H9 (cell line): ENCODE measurements around the gene UBAC1. TPM values are rescaled to one million over a fixed set of nuclear protein-coding genes. Genes with fewer than 3 reads are reported as not detected.

ENCODE experiments used
- DNase-seq: peaks from one replicate; pipeline ENCODE4 v3.0.0-alpha.2; 2017
- H2AFZ ChIP-seq: one replicate; pipeline ENCODE4 v1.6.1; 2013; ENCODE audit warnings: mild to moderate bottlenecking, low read length, control low read depth, moderate library complexity
- H2AK5ac ChIP-seq: 2 replicates; pipeline ENCODE4 v1.6.1; 2013; ENCODE audit warnings: low read length, control low read depth, mixed read lengths; ENCODE audit not compliant: insufficient read length
- H2BK120ac ChIP-seq: one replicate; pipeline ENCODE4 v1.6.1; 2013; ENCODE audit warnings: low read depth, mild to moderate bottlenecking, low read length, control low read depth, inconsistent platforms; ENCODE audit not compliant: poor library complexity, severe bottlenecking
- H2BK12ac ChIP-seq: 2 replicates; pipeline ENCODE4 v1.6.1; 2013; ENCODE audit warnings: low read length, control low read depth, mixed read lengths, low read depth; ENCODE audit not compliant: insufficient read length
- H2BK15ac ChIP-seq: 2 replicates; pipeline ENCODE4 v1.6.1; 2013; ENCODE audit warnings: low read depth, low read length, control low read depth
- H2BK20ac ChIP-seq: one replicate; pipeline ENCODE4 v1.6.1; 2013; ENCODE audit warnings: low read depth, mild to moderate bottlenecking, low read length, control low read depth, inconsistent platforms; ENCODE audit not compliant: poor library complexity, severe bottlenecking
- H2BK5ac ChIP-seq: 2 replicates; pipeline ENCODE4 v1.6.1; 2013; ENCODE audit warnings: low read length, control low read depth, mixed read lengths; ENCODE audit not compliant: insufficient read length
- H3K14ac ChIP-seq: 2 replicates; pipeline ENCODE4 v1.6.1; 2013; ENCODE audit warnings: low read length, control low read depth; ENCODE audit not compliant: insufficient read depth
- H3K18ac ChIP-seq: 2 replicates; pipeline ENCODE4 v1.6.1; 2013; ENCODE audit warnings: low read depth, mild to moderate bottlenecking, mixed read lengths, low read length, control low read depth; ENCODE audit not compliant: insufficient read length
- H3K23ac ChIP-seq: 2 replicates; pipeline ENCODE4 v1.6.1; 2013; ENCODE audit warnings: low read length, control low read depth, mixed read lengths, low read depth; ENCODE audit not compliant: insufficient read length
- H3K23me2 ChIP-seq: 2 replicates; pipeline ENCODE4 v1.6.1; 2013; ENCODE audit warnings: low read depth, mild to moderate bottlenecking, mixed read lengths, low read length, control low read depth; ENCODE audit not compliant: insufficient read length, poor library complexity, severe bottlenecking
- H3K27ac ChIP-seq: 2 replicates; pipeline ENCODE4 v1.5.1; 2013; ENCODE audit warnings: low read length, control low read depth, mixed read lengths, low read depth; ENCODE audit not compliant: insufficient read length
- H3K27me3 ChIP-seq: 2 replicates; pipeline ENCODE4 v1.6.1; 2013; ENCODE audit warnings: low read length, control low read depth, inconsistent platforms; ENCODE audit not compliant: insufficient read depth
- H3K4ac ChIP-seq: 2 replicates; pipeline ENCODE4 v1.6.1; 2013; ENCODE audit warnings: low read depth, mild to moderate bottlenecking, control low read depth, inconsistent platforms, low read length, moderate library complexity
- H3K4me1 ChIP-seq: 2 replicates; pipeline ENCODE4 v1.6.1; 2013; ENCODE audit warnings: low read length, control low read depth, inconsistent platforms; ENCODE audit not compliant: insufficient read depth
- H3K4me2 ChIP-seq: 2 replicates; pipeline ENCODE4 v1.6.1; 2013; ENCODE audit warnings: low read length, control low read depth, mixed read lengths; ENCODE audit not compliant: insufficient read length, insufficient read depth
- H3K56ac ChIP-seq: 2 replicates; pipeline ENCODE4 v1.6.1; 2013; ENCODE audit warnings: low read depth, mild to moderate bottlenecking, mixed read lengths, low read length, control low read depth; ENCODE audit not compliant: insufficient read length
- H3K79me1 ChIP-seq: 2 replicates; pipeline ENCODE4 v1.6.1; 2013; ENCODE audit warnings: low read depth, mild to moderate bottlenecking, moderate library complexity, low read length, control low read depth, inconsistent platforms; ENCODE audit not compliant: insufficient read depth, poor library complexity, severe bottlenecking
- H3K79me2 ChIP-seq: 2 replicates; pipeline ENCODE4 v1.6.1; 2013; ENCODE audit warnings: low read length, control low read depth, inconsistent platforms; ENCODE audit not compliant: insufficient read depth
- H3K9ac ChIP-seq: 2 replicates; pipeline ENCODE4 v1.6.1; 2013; ENCODE audit warnings: low read length, control low read depth, mixed read lengths; ENCODE audit not compliant: insufficient read length; ENCODE audit errors: extremely low read depth
- H3K9me3 ChIP-seq: one replicate; pipeline ENCODE4 v1.6.1; 2013; ENCODE audit warnings: low read depth, low read length, inconsistent platforms; ENCODE audit not compliant: control insufficient read depth
- H3T11ph ChIP-seq: one replicate; pipeline ENCODE4 v1.6.1; 2013; ENCODE audit warnings: mild to moderate bottlenecking, low read length, control low read depth, inconsistent platforms
- H4K20me1 ChIP-seq: one replicate; pipeline ENCODE4 v1.6.1; 2013; ENCODE audit not compliant: control insufficient read depth, insufficient read length, insufficient read depth
- H4K5ac ChIP-seq: 2 replicates; pipeline ENCODE4 v1.6.1; 2013; ENCODE audit warnings: low read depth, mild to moderate bottlenecking, mixed read lengths, low read length, control low read depth; ENCODE audit not compliant: insufficient read length
- H4K8ac ChIP-seq: replicated peaks from 2 replicates; pipeline ENCODE4 v1.6.1; 2013; ENCODE audit warnings: low read length, control low read depth, mixed read lengths, low read depth; ENCODE audit not compliant: insufficient read length
- H4K91ac ChIP-seq: 2 replicates; pipeline ENCODE4 v1.6.1; 2013; ENCODE audit warnings: low read depth, mild to moderate bottlenecking, moderate library complexity, mixed read lengths, low read length, control low read depth; ENCODE audit not compliant: insufficient read length
- H3K27ac Mint-ChIP-seq, 3 experiments: 2 replicates in 2 of 3; 3 replicates in 1 of 3; pipeline ENCODE4 v1.8.0; 2020 to 2021; ENCODE audit warnings: mixed read lengths in 3 of 3, mild to moderate bottlenecking in 1 of 3, moderate library complexity in 1 of 3
- H3K27me3 Mint-ChIP-seq: 2 replicates; pipeline ENCODE4 v1.8.0; 2021; ENCODE audit warnings: low read depth, mild to moderate bottlenecking, moderate library complexity, mixed read lengths
- H3K36me3 Mint-ChIP-seq, 3 experiments: 2 replicates in 2 of 3; 3 replicates in 1 of 3; pipeline ENCODE4 v1.8.0; 2020 to 2021; ENCODE audit warnings: low read depth in 3 of 3, mixed read lengths in 3 of 3; ENCODE audit not compliant: insufficient read depth in 1 of 3
- H3K4me1 Mint-ChIP-seq, 2 experiments: 2 replicates each; pipeline ENCODE4 v1.8.0; 2020; ENCODE audit warnings: mixed read lengths in 2 of 2
- H3K4me3 Mint-ChIP-seq, 2 experiments: 2 replicates in 1 of 2; 3 replicates in 1 of 2; pipeline ENCODE4 v1.8.0; 2020 to 2021; ENCODE audit warnings: mild to moderate bottlenecking in 2 of 2, mixed read lengths in 2 of 2, moderate library complexity in 1 of 2
- H3K9me3 Mint-ChIP-seq, 2 experiments: 2 replicates in 1 of 2; 3 replicates in 1 of 2; pipeline ENCODE4 v1.8.0; 2020; ENCODE audit warnings: mild to moderate bottlenecking in 2 of 2, mixed read lengths in 2 of 2, moderate library complexity in 1 of 2
- WGBS: extraction: QIAGEN DNeasy Blood & Tissue Kit; methylation state at CpG from one replicate; pipeline ENCODE4 v1.1.7; 2013; ENCODE audit warnings: missing lambda C conversion rate, low lambda C conversion rate, mixed read lengths; ENCODE audit not compliant: insufficient read length; ENCODE audit errors: extremely low coverage; 5-methylcytosine and 5-hydroxymethylcytosine counted together
- total RNA-seq: library from RNA; stranded (reverse); gene quantifications from 2 replicates; pipeline ENCODE4 v1.2.1, GENCODE V29; 2021
- TF ChIP-seq, protein P1 (sequence below): fragments of 200-600 bp; sonication (generic); conservative IDR thresholded peaks from 3 replicates; pipeline ENCODE4 v1.8.0; 2021; ENCODE audit warnings: antibody characterized with exemption, mild to moderate bottlenecking

The UBAC1 gene
- total RNA-seq, 1 experiment from 2014 or later, result 47.5 TPM

DNA sequence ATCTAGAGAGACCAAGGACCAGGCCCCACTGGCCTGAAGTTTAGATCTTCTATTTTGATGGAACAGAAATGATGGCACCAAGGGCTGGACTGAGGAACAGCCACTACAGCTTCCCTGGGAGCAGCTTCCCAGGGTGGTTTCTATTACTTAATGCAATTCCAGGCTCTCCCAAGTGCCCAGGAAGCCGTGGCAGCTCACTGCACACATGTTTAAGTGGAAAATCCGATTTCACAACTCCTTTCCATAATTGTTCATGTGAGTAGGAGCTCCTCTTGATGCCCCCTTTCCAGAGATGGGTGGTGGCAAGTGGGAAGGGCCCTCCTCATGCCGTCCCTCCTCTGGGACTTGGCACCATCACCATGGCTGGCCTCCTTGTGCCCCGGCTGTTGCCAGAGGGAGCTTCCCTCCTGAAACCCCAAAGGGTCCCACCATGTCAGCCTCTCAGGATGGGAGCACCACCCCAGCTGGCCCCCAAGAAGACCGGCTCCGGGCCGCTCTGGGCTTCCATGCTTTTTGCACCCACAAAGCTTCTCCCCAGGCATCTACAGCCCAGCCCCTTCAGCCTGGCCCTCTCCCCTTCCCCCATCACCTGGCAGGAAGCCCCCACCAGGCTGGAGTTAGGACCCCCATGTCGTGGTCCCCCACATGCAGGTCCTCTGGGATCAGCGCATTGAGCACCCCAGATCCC lies 9.1 kb upstream of the UBAC1 start:
- Histone ChIP-seq H2BK120ac (no peak overlapping the region), H2BK20ac (no peak overlapping the region), H2BK5ac (no peak overlapping the region), H3K4me2 (no peak overlapping the region), H3K9ac (no peak overlapping the region), H3K4me1 (peaks cover 2% of the 10 kb centered on the region; the same call in 1 of the 2 replicates), H2AFZ (no peak overlapping the region), H3T11ph (no peak overlapping the region), H3K27ac (no peak overlapping the region), H3K23me2 (no peaks in the 10 kb centered on the region), H3K56ac (no peak overlapping the region), H3K79me1 (no peaks in the 10 kb centered on the region), H3K79me2 (no peaks in the 10 kb centered on the region), H2AK5ac (no peak overlapping the region), H3K23ac (no peak overlapping the region), H3K9me3 (no peaks in the 10 kb centered on the region), H3K14ac (no peak overlapping the region), H4K8ac (no peak overlapping the region), H4K91ac (no peak overlapping the region), H3K27me3 (no peaks in the 10 kb centered on the region), H4K20me1 (peaks cover 3% of the 10 kb centered on the region), H4K5ac (no peak overlapping the region), H2BK15ac (no peak overlapping the region), H2BK12ac (no peak overlapping the region), H3K18ac (no peak overlapping the region), H3K4ac (no peak overlapping the region)
- TF ChIP-seq, protein P1, sequence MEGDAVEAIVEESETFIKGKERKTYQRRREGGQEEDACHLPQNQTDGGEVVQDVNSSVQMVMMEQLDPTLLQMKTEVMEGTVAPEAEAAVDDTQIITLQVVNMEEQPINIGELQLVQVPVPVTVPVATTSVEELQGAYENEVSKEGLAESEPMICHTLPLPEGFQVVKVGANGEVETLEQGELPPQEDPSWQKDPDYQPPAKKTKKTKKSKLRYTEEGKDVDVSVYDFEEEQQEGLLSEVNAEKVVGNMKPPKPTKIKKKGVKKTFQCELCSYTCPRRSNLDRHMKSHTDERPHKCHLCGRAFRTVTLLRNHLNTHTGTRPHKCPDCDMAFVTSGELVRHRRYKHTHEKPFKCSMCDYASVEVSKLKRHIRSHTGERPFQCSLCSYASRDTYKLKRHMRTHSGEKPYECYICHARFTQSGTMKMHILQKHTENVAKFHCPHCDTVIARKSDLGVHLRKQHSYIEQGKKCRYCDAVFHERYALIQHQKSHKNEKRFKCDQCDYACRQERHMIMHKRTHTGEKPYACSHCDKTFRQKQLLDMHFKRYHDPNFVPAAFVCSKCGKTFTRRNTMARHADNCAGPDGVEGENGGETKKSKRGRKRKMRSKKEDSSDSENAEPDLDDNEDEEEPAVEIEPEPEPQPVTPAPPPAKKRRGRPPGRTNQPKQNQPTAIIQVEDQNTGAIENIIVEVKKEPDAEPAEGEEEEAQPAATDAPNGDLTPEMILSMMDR, result no peak
- H3K27ac Mint-ChIP-seq, result no peak overlapping the region
- peaks cover 2 to 4% of the 10 kb centered on the region in 2 experiments; a peak in 3 of 5 replicates for H3K9me3 Mint-ChIP-seq
- WGBS, result no CpG with 5 or more reads among the region's 9 CpGs
- peaks cover 2% of the 10 kb centered on the region; the same call in 1 of the 2 replicates for H3K27me3 Mint-ChIP-seq
- peaks cover 13 to 27% of the 10 kb centered on the region in 2 experiments for H3K4me1 Mint-ChIP-seq
- DNase-seq, result no peak
- H3K4me3 Mint-ChIP-seq, result no peak overlapping the region
- no peaks in the 10 kb centered on the region for H3K36me3 Mint-ChIP-seq
